Tibial artery (tissue), 4 donors: ENCODE results near the gene SSBP4.

Experiments
- DNase-seq, 2 donors: peaks; one replicate each; pipeline ENCODE4 v3.0.0-alpha.2; 2019
- H3K27ac ChIP-seq, 2 donors: fragments of 200-600 bp; sonication (generic) in 1 of 2; 1 replicate in 1 of 2; 2 replicates in 1 of 2; pipeline ENCODE4 v1.5.1; 2018 to 2019; ENCODE audit warnings: mild to moderate bottlenecking in 1 of 2
- H3K27me3 ChIP-seq, 2 donors: fragments of 200-600 bp; sonication (generic) in 1 of 2; one replicate each; pipeline versions ENCODE4 v1.5.1 to v1.6.0; 2016 to 2019
- H3K36me3 ChIP-seq, 3 donors: fragments of 200-600 bp; sonication (generic) in 2 of 3; one replicate each; pipeline ENCODE4 v1.5.1; 2016 to 2019; ENCODE audit warnings: mild to moderate bottlenecking in 2 of 3
- H3K4me1 ChIP-seq, 4 donors: fragments of 200-600 bp; sonication (generic) in 2 of 4; 1 replicate in 3 of 4; 2 replicates in 1 of 4; pipeline ENCODE4 v1.5.1; 2016 to 2019
- H3K4me3 ChIP-seq, 2 donors: fragments of 200-600 bp; sonication (generic) in 1 of 2; 1 replicate in 1 of 2; 2 replicates in 1 of 2; pipeline ENCODE4 v1.5.1; 2018 to 2019; ENCODE audit warnings: mild to moderate bottlenecking in 2 of 2
- H3K9me3 ChIP-seq, 3 donors: fragments of 200-600 bp; sonication (generic) in 1 of 3; one replicate each; pipeline ENCODE4 v1.5.1; 2016 to 2019
- CTCF ChIP-seq, 2 experiments: fragments of 200-600 bp in 1 of 2; fragments of 450-650 bp in 1 of 2; IDR thresholded peaks; one replicate each; pipeline ENCODE4 v1.5.1; 2017 to 2019; ENCODE audit warnings: antibody characterized with exemption in 2 of 2, mild to moderate bottlenecking in 1 of 2, moderate library complexity in 1 of 2
- intact Hi-C: fragments of 100-400 bp; cut with DNase I; formaldehyde crosslinking; loops from one replicate; pipeline ENCODE4 v1.15.0; 2023; ENCODE audit warnings: low total_unique reads

SSBP4 gene

DNA sequence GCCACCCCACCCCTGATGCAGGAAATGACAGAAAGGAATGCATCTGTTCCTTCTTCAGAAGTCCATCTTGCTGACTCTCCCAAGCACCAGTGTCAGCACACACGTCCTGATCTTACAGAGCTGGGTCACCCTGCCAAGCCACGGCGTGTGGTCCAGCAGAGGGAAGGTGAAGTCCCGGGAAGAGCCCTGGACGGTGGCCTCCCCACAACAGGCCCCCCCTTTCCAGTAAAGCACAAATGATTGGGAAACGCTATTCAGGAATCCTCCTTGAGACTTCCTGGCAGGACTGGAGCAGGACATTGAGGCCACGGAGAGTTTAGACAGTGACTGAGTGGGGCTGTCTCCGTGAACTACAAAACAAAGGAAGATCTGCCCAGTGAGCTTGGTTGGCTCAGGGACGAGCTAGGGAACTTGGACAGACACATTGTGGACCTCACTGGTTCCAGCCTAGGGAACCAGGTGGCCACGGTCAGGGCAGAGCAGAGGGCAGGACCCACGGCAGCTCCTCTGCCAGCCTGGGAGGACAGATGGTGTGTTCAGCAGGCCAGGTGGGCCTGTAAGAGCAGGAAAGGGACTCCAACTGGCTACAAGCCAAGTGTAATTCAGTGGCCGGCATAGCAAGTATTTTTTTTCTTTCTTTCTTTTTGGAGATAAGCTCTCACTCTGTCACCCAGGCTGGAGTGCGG is 61.0 kb downstream of the SSBP4 start:
- DNase-seq: peak; percentile 90 to 94
- Histone ChIP-seq H3K27me3 (no peaks in the 10 kb centered on the region), H3K36me3 (peaks cover 0 to 5% (median 0%) of the 10 kb centered on the region in 3 donors), H3K27ac (peak overlapping the region; percentile 45 to 51), H3K9me3 (no peaks in the 10 kb centered on the region), H3K4me1 (peaks cover 0 to 92% (median 43%) of the 10 kb centered on the region in 4 donors), H3K4me3 (no peak overlapping the region)
- intact Hi-C loops: no loop called here
- no peak for TF ChIP-seq CTCF (IDR thresholded peaks at IDR 0.05)

GRCh38 chr19:18481505-18482222 is 62.5 kb downstream of the SSBP4 start:
- H3K4me3 ChIP-seq: no peak overlapping the region
- no peak for DNase-seq
- intact Hi-C loops: no loop called here
- H3K9me3 ChIP-seq: no peaks in the 10 kb centered on the region
- no peaks in the 10 kb centered on the region for H3K27me3 ChIP-seq
- peaks cover 0 to 5% (median 0%) of the 10 kb centered on the region in 3 donors for H3K36me3 ChIP-seq
- H3K4me1 ChIP-seq: peaks cover 0 to 95% (median 51%) of the 10 kb centered on the region in 4 donors
- no peak overlapping the region for H3K27ac ChIP-seq
- no peak for TF ChIP-seq CTCF (IDR thresholded peaks at IDR 0.05)

GRCh38 chr19:18483119-18483890 is 64.1 kb downstream of the SSBP4 start:
- intact Hi-C loops: no loop called here
- DNase-seq: no peak
- no peak for TF ChIP-seq CTCF (IDR thresholded peaks at IDR 0.05)
- Histone ChIP-seq H3K36me3 (no peaks in the 10 kb centered on the region), H3K9me3 (no peaks in the 10 kb centered on the region), H3K4me3 (no peak overlapping the region), H3K27ac (no peak overlapping the region), H3K27me3 (no peaks in the 10 kb centered on the region), H3K4me1 (peaks cover 0 to 95% (median 61%) of the 10 kb centered on the region in 4 donors)
